Lower leg skin (tissue), 3 donors: ENCODE results near the gene MTARC1.

Experiments used
- CTCF ChIP-seq, 3 donors: fragments of 450-650 bp; IDR thresholded peaks; one replicate each; pipeline ENCODE4 v1.5.1; 2016; ENCODE audit warnings: antibody characterized with exemption in 3 of 3, mild to moderate bottlenecking in 3 of 3, moderate library complexity in 2 of 3
- POLR2A ChIP-seq, 2 donors: fragments of 450-650 bp; IDR thresholded peaks; one replicate each; pipeline ENCODE4 v1.6.1; 2016 to 2017; ENCODE audit warnings: antibody characterized with exemption in 2 of 2, mild to moderate bottlenecking in 1 of 2, moderate library complexity in 1 of 2

GRCh38 chr1:220791956-220792355 is 5.2 kb downstream of the MTARC1 start:
- TF ChIP-seq POLR2A (IDR thresholded peaks at IDR 0.05) (no peak), CTCF (IDR thresholded peaks at IDR 0.05) (no peak)
